Measurements from ENCODE around the gene EPS8L2.

The EPS8L2 gene

GRCh38 chr11:714436-714835 lies 8.4 kb downstream of the EPS8L2 start:
- no peaks in the 10 kb centered on the region for H3K36me3 Mint-ChIP-seq (ENCODE audit: insufficient read depth)
- peaks cover 12% of the 10 kb centered on the region for H3K4me1 Mint-ChIP-seq
- no peak overlapping the region for H3K4me3 Mint-ChIP-seq
- no peaks in the 10 kb centered on the region for H3K9me3 Mint-ChIP-seq
- no peak overlapping the region for H3K27ac Mint-ChIP-seq (ENCODE audit: low read depth)
- DNase-seq (ENCODE audit: low spot score in 2 of 2) (no peak), ATAC-seq (replicated peaks; ENCODE audit: extremely low read depth, poor library complexity, severe bottlenecking) (no peak)
- peaks cover 43% of the 10 kb centered on the region for H3K27me3 Mint-ChIP-seq

GRCh38 chr11:719214-720016 lies 13.4 kb downstream of the EPS8L2 start:
- DNase-seq (ENCODE audit: low spot score in 2 of 2) (no peak), ATAC-seq (replicated peaks; ENCODE audit: extremely low read depth, poor library complexity, severe bottlenecking) (no peak)
- Mint-ChIP-seq H3K4me1 (peaks cover 15% of the 10 kb centered on the region), H3K4me3 (peak overlapping the region; percentile 54), H3K27ac (ENCODE audit: low read depth) (no peak overlapping the region), H3K27me3 (peaks cover 49% of the 10 kb centered on the region), H3K9me3 (no peaks in the 10 kb centered on the region), H3K36me3 (ENCODE audit: insufficient read depth) (peaks cover 4% of the 10 kb centered on the region)

- H3K4me3 Mint-ChIP-seq: peak overlapping the region; percentile 54
- DNase-seq (ENCODE audit: low spot score in 2 of 2): no peak
- H3K27ac Mint-ChIP-seq (ENCODE audit: low read depth): no peak overlapping the region
- H3K4me1 Mint-ChIP-seq: peaks cover 15% of the 10 kb centered on the region
- H3K27me3 Mint-ChIP-seq: peaks cover 45% of the 10 kb centered on the region
- H3K36me3 Mint-ChIP-seq (ENCODE audit: insufficient read depth): peaks cover 5% of the 10 kb centered on the region
- H3K9me3 Mint-ChIP-seq: no peaks in the 10 kb centered on the region
- no peak for ATAC-seq (replicated peaks; ENCODE audit: extremely low read depth, poor library complexity, severe bottlenecking)
Measured at GRCh38 chr11:720017-720641, 14.1 kb downstream of the EPS8L2 start.

- Mint-ChIP-seq H3K9me3 (no peaks in the 10 kb centered on the region), H3K4me3 (peak overlapping the region; percentile 54), H3K4me1 (peaks cover 15% of the 10 kb centered on the region), H3K27me3 (peaks cover 44% of the 10 kb centered on the region), H3K27ac (ENCODE audit: low read depth) (no peak overlapping the region), H3K36me3 (ENCODE audit: insufficient read depth) (peaks cover 5% of the 10 kb centered on the region)
- peak; percentile 27 for ATAC-seq (replicated peaks; ENCODE audit: extremely low read depth, poor library complexity, severe bottlenecking)
- peak in 1 of 2 donors; percentile 38 for DNase-seq (ENCODE audit: low spot score in 2 of 2)
Measured at GRCh38 chr11:720642-721246, 14.7 kb downstream of the EPS8L2 start.

- H3K4me3 Mint-ChIP-seq: peak overlapping the region; percentile 49
- H3K4me1 Mint-ChIP-seq: peaks cover 15% of the 10 kb centered on the region
- no peaks in the 10 kb centered on the region for H3K9me3 Mint-ChIP-seq
- peaks cover 44% of the 10 kb centered on the region for H3K27me3 Mint-ChIP-seq
- peaks cover 5% of the 10 kb centered on the region for H3K36me3 Mint-ChIP-seq (ENCODE audit: insufficient read depth)
- no peak for ATAC-seq (replicated peaks; ENCODE audit: extremely low read depth, poor library complexity, severe bottlenecking)
- H3K27ac Mint-ChIP-seq (ENCODE audit: low read depth): no peak overlapping the region
- DNase-seq (ENCODE audit: low spot score in 2 of 2): no peak
Measured at GRCh38 chr11:721247-721740, 15.3 kb downstream of the EPS8L2 start.

- no peak for DNase-seq (ENCODE audit: low spot score in 2 of 2)
- peak; percentile 56 for ATAC-seq (replicated peaks; ENCODE audit: extremely low read depth, poor library complexity, severe bottlenecking)
- Mint-ChIP-seq H3K4me1 (peaks cover 15% of the 10 kb centered on the region), H3K9me3 (no peaks in the 10 kb centered on the region), H3K27ac (ENCODE audit: low read depth) (no peak overlapping the region), H3K27me3 (peaks cover 44% of the 10 kb centered on the region), H3K4me3 (peak overlapping the region; percentile 49), H3K36me3 (ENCODE audit: insufficient read depth) (peaks cover 5% of the 10 kb centered on the region)
Measured at GRCh38 chr11:721741-722345, 15.8 kb downstream of the EPS8L2 start.

- peaks cover 44% of the 10 kb centered on the region for H3K27me3 Mint-ChIP-seq
- no peak for DNase-seq (ENCODE audit: low spot score in 2 of 2)
- H3K36me3 Mint-ChIP-seq (ENCODE audit: insufficient read depth): peaks cover 5% of the 10 kb centered on the region
- peak overlapping the region; percentile 49 for H3K4me3 Mint-ChIP-seq
- H3K27ac Mint-ChIP-seq (ENCODE audit: low read depth): no peak overlapping the region
- no peak for ATAC-seq (replicated peaks; ENCODE audit: extremely low read depth, poor library complexity, severe bottlenecking)
- no peaks in the 10 kb centered on the region for H3K9me3 Mint-ChIP-seq
- H3K4me1 Mint-ChIP-seq: peaks cover 15% of the 10 kb centered on the region
Measured at GRCh38 chr11:722346-722811, 16.3 kb downstream of the EPS8L2 start.

- Mint-ChIP-seq H3K27me3 (peaks cover 44% of the 10 kb centered on the region), H3K4me1 (peaks cover 15% of the 10 kb centered on the region), H3K4me3 (peak overlapping the region; percentile 79), H3K36me3 (ENCODE audit: insufficient read depth) (peaks cover 5% of the 10 kb centered on the region), H3K27ac (ENCODE audit: low read depth) (no peak overlapping the region), H3K9me3 (no peaks in the 10 kb centered on the region)
- ATAC-seq (replicated peaks; ENCODE audit: extremely low read depth, poor library complexity, severe bottlenecking) (no peak), DNase-seq (ENCODE audit: low spot score in 2 of 2) (no peak)
Measured at GRCh38 chr11:723120-723883, 17.3 kb downstream of the EPS8L2 start.

GRCh38 chr11:724049-724777 lies 18.2 kb downstream of the EPS8L2 start:
- Mint-ChIP-seq H3K36me3 (ENCODE audit: insufficient read depth) (peaks cover 5% of the 10 kb centered on the region), H3K9me3 (no peaks in the 10 kb centered on the region), H3K4me3 (peak overlapping the region; percentile 32), H3K27ac (ENCODE audit: low read depth) (no peak overlapping the region), H3K4me1 (peaks cover 15% of the 10 kb centered on the region), H3K27me3 (peaks cover 39% of the 10 kb centered on the region)
- no peak for DNase-seq (ENCODE audit: low spot score in 2 of 2)
- no peak for ATAC-seq (replicated peaks; ENCODE audit: extremely low read depth, poor library complexity, severe bottlenecking)

- Mint-ChIP-seq H3K9me3 (no peaks in the 10 kb centered on the region), H3K27me3 (peaks cover 32% of the 10 kb centered on the region), H3K4me3 (peak overlapping the region; percentile 74), H3K27ac (ENCODE audit: low read depth) (no peak overlapping the region), H3K4me1 (peaks cover 15% of the 10 kb centered on the region), H3K36me3 (ENCODE audit: insufficient read depth) (peaks cover 5% of the 10 kb centered on the region)
- no peak for ATAC-seq (replicated peaks; ENCODE audit: extremely low read depth, poor library complexity, severe bottlenecking)
- DNase-seq (ENCODE audit: low spot score in 2 of 2): no peak
Measured at GRCh38 chr11:724778-725386, 18.9 kb downstream of the EPS8L2 start.

- peaks cover 5% of the 10 kb centered on the region for H3K36me3 Mint-ChIP-seq (ENCODE audit: insufficient read depth)
- peak overlapping the region; percentile 74 for H3K4me3 Mint-ChIP-seq
- peaks cover 15% of the 10 kb centered on the region for H3K4me1 Mint-ChIP-seq
- no peak overlapping the region for H3K27ac Mint-ChIP-seq (ENCODE audit: low read depth)
- peaks cover 29% of the 10 kb centered on the region for H3K27me3 Mint-ChIP-seq
- H3K9me3 Mint-ChIP-seq: no peaks in the 10 kb centered on the region
- ATAC-seq (replicated peaks; ENCODE audit: extremely low read depth, poor library complexity, severe bottlenecking) (no peak), DNase-seq (ENCODE audit: low spot score in 2 of 2) (no peak)
Measured at GRCh38 chr11:725624-726202, 19.7 kb downstream of the EPS8L2 start.

Data from central memory CD8-positive, alpha-beta T cell (primary cell).